ENCODE measurements around the gene VAV3. TPM values are rescaled to one million over a fixed set of nuclear protein-coding genes. Genes with fewer than 3 reads are reported as not detected.

Gene VAV3
- total RNA-seq, 1 experiment from 2014 or later: 10.0 TPM

GRCh38 chr1:107760065-107760464, 204.9 kb downstream of the VAV3 start:
- H3K9me3 Mint-ChIP-seq: no peaks in the 10 kb centered on the region
- ATAC-seq: no peak
- no peak overlapping the region for H3K4me3 Mint-ChIP-seq
- H3K4me1 Mint-ChIP-seq: peaks cover 33% of the 10 kb centered on the region
- ChIA-PET CTCF (no interaction called here), POLR2A (interaction anchor here (0.7 kb wide), 1 partner anchor 806 kb away, joined by 3 read pairs; no protein-coding TSS in a partner anchor)
- TF ChIP-seq PRDM15 (CRISPR knock-in tag; IDR thresholded peaks at IDR 0.05) (no peak), ELF4 (CRISPR knock-in tag; IDR thresholded peaks at IDR 0.05; ENCODE audit: low read depth) (no peak), ZNF121 (CRISPR knock-in tag; IDR thresholded peaks at IDR 0.05) (no peak), NFATC4 (CRISPR knock-in tag; IDR thresholded peaks at IDR 0.05) (no peak), CREB1 (CRISPR knock-in tag; IDR thresholded peaks at IDR 0.05) (no peak), CDX4 (CRISPR knock-in tag; IDR thresholded peaks at IDR 0.05; ENCODE audit: borderline replicate concordance) (no peak), ATF6 (CRISPR knock-in tag; IDR thresholded peaks at IDR 0.05) (no peak), MAX (CRISPR knock-in tag; IDR thresholded peaks at IDR 0.05) (no peak), GABPB1 (CRISPR knock-in tag; IDR thresholded peaks at IDR 0.05) (no peak), SMAD3 (CRISPR knock-in tag; IDR thresholded peaks at IDR 0.05; ENCODE audit: borderline replicate concordance) (no peak), SP1 (CRISPR knock-in tag; conservative IDR thresholded peaks at IDR 0.05) (no peak)
- H3K36me3 Mint-ChIP-seq: no peaks in the 10 kb centered on the region
- no peak for DNase-seq (ENCODE audit: low spot score)
- H3K27ac Mint-ChIP-seq: no peak overlapping the region
- no peaks in the 10 kb centered on the region for H3K27me3 Mint-ChIP-seq (ENCODE audit: low read depth)

GRCh38 chr1:107750364-107750959, 214.5 kb downstream of the VAV3 start:
- no peaks in the 10 kb centered on the region for H3K9me3 Mint-ChIP-seq
- peak; percentile 66 for DNase-seq (ENCODE audit: low spot score)
- peaks cover 15% of the 10 kb centered on the region for H3K4me1 Mint-ChIP-seq
- H3K4me3 Mint-ChIP-seq: no peak overlapping the region
- no peaks in the 10 kb centered on the region for H3K27me3 Mint-ChIP-seq (ENCODE audit: low read depth)
- ChIA-PET POLR2A (no interaction called here), CTCF (interaction anchor here (0.6 to 1.1 kb wide), 6 partner anchors 10 to 301 kb away, joined by 3 to 4 read pairs (median 3); no protein-coding TSS in a partner anchor)
- H3K27ac Mint-ChIP-seq: no peak overlapping the region
- TF ChIP-seq CTCF (IDR thresholded peaks at IDR 0.05): peak; percentile 66
- no peak for TF ChIP-seq SMAD3 (CRISPR knock-in tag; IDR thresholded peaks at IDR 0.05; ENCODE audit: borderline replicate concordance)
- TF ChIP-seq TEAD1 (CRISPR knock-in tag; IDR thresholded peaks at IDR 0.05): no peak
- no peak for TF ChIP-seq SOX15 (CRISPR knock-in tag; IDR thresholded peaks at IDR 0.05)
- TF ChIP-seq SP1 (CRISPR knock-in tag; conservative IDR thresholded peaks at IDR 0.05): no peak
- peak; percentile 73 for ATAC-seq
- no peaks in the 10 kb centered on the region for H3K36me3 Mint-ChIP-seq

Data from WTC11 (cell line).